Activated CD8-positive, alpha-beta memory T cell treated with anti-CD3 and anti-CD28 coated beads, Interleukin-2, amount 50 U/mL, for 1 hour (primary cell): ENCODE data around the gene EVL.
A peak's percentile ranks its signal among the peaks of the same experiment; 100 is the strongest.
"Not testable (repeated sequence)": the region's sequence is repeated elsewhere in the genome, so short reads cannot be mapped to it uniquely, and the experiment has no call there.

Experiments
- DNase-seq: peaks from one replicate; pipeline ENCODE4 v3.0.0-alpha.2; 2020; ENCODE audit errors: extremely low read depth

Gene EVL

GRCh38 chr14:100147181-100147631 is 82.0 kb downstream of the EVL start:
- peak; percentile 42 for DNase-seq

GRCh38 chr14:100147691-100148464 is 82.7 kb downstream of the EVL start:
- no peak for DNase-seq

GRCh38 chr14:100148837-100149731 is 83.9 kb downstream of the EVL start:
- no peak for DNase-seq

GRCh38 chr14:100149851-100150611 is 84.8 kb downstream of the EVL start:
- no peak for DNase-seq

GRCh38 chr14:100150932-100151587 is 85.8 kb downstream of the EVL start:
- DNase-seq: no peak

- DNase-seq: no peak
These were observed 86.9 kb downstream of the EVL start for GRCh38 chr14:100152091-100152490.

GRCh38 chr14:100153560-100153959 is 88.3 kb downstream of the EVL start:
- no peak for DNase-seq

- no peak for DNase-seq
These were observed 89.9 kb downstream of the EVL start for GRCh38 chr14:100155049-100155621.

- no peak for DNase-seq
These were observed 90.8 kb downstream of the EVL start for GRCh38 chr14:100155756-100156616.

GRCh38 chr14:100156776-100157175 is 91.6 kb downstream of the EVL start:
- no peak for DNase-seq

GRCh38 chr14:100157548-100158232 is 92.5 kb downstream of the EVL start:
- DNase-seq: not testable (repeated sequence)

GRCh38 chr14:100158566-100159093 is 93.4 kb downstream of the EVL start:
- no peak for DNase-seq

- DNase-seq: no peak
These were observed 94.1 kb downstream of the EVL start, which contains the start of gene DEGS2 for GRCh38 chr14:100159094-100159864. Gene DEGS2, minus strand, starts transcription at chr14:100159645. Its CDS starts 58 bp downstream, at chr14:100159587.

- DNase-seq: no peak
These were observed 94.8 kb downstream of the EVL start for GRCh38 chr14:100159865-100160533.

GRCh38 chr14:100160534-100160916 is 95.3 kb downstream of the EVL start:
- DNase-seq: no peak

GRCh38 chr14:100165376-100165775 is 100.2 kb downstream of the EVL start:
- DNase-seq: no peak

GRCh38 chr14:100165831-100166440 is 100.7 kb downstream of the EVL start:
- no peak for DNase-seq
